ENCODE data around the gene LAMA2. TPM values are rescaled to one million over a fixed set of nuclear protein-coding genes. Genes with fewer than 3 reads are reported as not detected.

The LAMA2 gene
- total and polyA plus RNA-seq, 2 of the 13 experiments (the other 11 are each of a cell fraction or from before 2014, with no cell fraction given) = 0.11 to 0.28 TPM

DNA sequence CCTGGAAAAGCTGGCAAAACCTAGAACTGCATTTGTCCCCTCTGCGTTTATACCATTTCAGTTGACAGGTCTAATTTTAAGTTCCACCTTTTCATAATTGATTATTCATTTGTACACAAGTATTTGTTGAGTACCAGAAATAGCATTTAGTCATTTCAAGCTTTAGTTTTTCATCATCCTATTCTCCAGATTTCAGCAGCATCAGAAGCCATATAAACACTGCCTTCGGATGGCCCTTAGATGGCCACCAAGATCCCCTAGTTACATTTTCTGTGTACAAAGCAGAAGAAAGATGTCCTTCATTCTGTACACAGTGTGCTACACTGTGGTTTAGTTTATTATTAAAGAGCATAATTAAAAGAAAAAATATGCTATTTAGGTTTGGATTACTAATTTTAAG, 131.4 kb downstream of the LAMA2 start:
- no peaks in the 10 kb centered on the region for H3K27me3 ChIP-seq (ENCODE audit: control insufficient read depth in 1 of 2, insufficient read depth in 2 of 2, low read length in 2 of 2)
- WGBS (ENCODE audit: low lambda C conversion rate) = 15% methylated on average over 2 of the region's 2 CpGs
- FAIRE-seq (no peak), DNase-seq (ENCODE audit: low spot score) (no peak), ATAC-seq (no peak)
- H3K9me3 ChIP-seq (ENCODE audit: low read length) = no peaks in the 10 kb centered on the region
- POLR2A ChIA-PET = no interaction called here
- BruUV-seq (replicated peaks) = no TSS peak
- no peak overlapping the region for H3K4me3 ChIP-seq (replicated peaks in 1 of 3; ENCODE audit: insufficient read depth in 1 of 3, low read depth in 2 of 3, low read length in 3 of 3)
- CTCF ChIA-PET (ENCODE audit: low intra/inter-chr PET ratio, low total read pairs) = no interaction called here
- no peaks in the 10 kb centered on the region for H3K36me3 ChIP-seq (replicated peaks in 1 of 2; ENCODE audit: control insufficient read depth in 1 of 2, insufficient read depth in 2 of 2, low read length in 2 of 2)
- no peak overlapping the region for H2AFZ ChIP-seq (ENCODE audit: low read length)
- no peaks in the 10 kb centered on the region for H4K20me1 ChIP-seq (ENCODE audit: insufficient read depth, low read length)
- H3K4me2 ChIP-seq (ENCODE audit: low read depth, low read length) = no peak overlapping the region
- H3K79me2 ChIP-seq (ENCODE audit: insufficient read depth, low read length) = no peaks in the 10 kb centered on the region
- TF ChIP-seq TRIM24 (CRISPR knock-in tag; IDR thresholded peaks at IDR 0.05) = no peak
- TF ChIP-seq, protein P1, sequence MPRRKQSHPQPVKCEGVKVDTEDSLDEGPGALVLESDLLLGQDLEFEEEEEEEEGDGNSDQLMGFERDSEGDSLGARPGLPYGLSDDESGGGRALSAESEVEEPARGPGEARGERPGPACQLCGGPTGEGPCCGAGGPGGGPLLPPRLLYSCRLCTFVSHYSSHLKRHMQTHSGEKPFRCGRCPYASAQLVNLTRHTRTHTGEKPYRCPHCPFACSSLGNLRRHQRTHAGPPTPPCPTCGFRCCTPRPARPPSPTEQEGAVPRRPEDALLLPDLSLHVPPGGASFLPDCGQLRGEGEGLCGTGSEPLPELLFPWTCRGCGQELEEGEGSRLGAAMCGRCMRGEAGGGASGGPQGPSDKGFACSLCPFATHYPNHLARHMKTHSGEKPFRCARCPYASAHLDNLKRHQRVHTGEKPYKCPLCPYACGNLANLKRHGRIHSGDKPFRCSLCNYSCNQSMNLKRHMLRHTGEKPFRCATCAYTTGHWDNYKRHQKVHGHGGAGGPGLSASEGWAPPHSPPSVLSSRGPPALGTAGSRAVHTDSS (CRISPR knock-in tag; conservative IDR thresholded peaks at IDR 0.05) = no peak
- no peak for TF ChIP-seq HHEX (CRISPR knock-in tag; IDR thresholded peaks at IDR 0.05)
- TF ChIP-seq PRMT3 (CRISPR knock-in tag; IDR thresholded peaks at IDR 0.05; ENCODE audit: borderline replicate concordance, low read depth) = no peak
- TF ChIP-seq, protein P2, sequence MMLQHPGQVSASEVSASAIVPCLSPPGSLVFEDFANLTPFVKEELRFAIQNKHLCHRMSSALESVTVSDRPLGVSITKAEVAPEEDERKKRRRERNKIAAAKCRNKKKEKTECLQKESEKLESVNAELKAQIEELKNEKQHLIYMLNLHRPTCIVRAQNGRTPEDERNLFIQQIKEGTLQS (CRISPR knock-in tag; IDR thresholded peaks at IDR 0.05) = no peak
- TF ChIP-seq JUNB (CRISPR knock-in tag; IDR thresholded peaks at IDR 0.05; ENCODE audit: borderline replicate concordance) = no peak
- TF ChIP-seq, protein P3, sequence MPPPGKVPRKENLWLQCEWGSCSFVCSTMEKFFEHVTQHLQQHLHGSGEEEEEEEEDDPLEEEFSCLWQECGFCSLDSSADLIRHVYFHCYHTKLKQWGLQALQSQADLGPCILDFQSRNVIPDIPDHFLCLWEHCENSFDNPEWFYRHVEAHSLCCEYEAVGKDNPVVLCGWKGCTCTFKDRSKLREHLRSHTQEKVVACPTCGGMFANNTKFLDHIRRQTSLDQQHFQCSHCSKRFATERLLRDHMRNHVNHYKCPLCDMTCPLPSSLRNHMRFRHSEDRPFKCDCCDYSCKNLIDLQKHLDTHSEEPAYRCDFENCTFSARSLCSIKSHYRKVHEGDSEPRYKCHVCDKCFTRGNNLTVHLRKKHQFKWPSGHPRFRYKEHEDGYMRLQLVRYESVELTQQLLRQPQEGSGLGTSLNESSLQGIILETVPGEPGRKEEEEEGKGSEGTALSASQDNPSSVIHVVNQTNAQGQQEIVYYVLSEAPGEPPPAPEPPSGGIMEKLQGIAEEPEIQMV (CRISPR knock-in tag; IDR thresholded peaks at IDR 0.05; ENCODE audit: low read depth) = no peak
- TF ChIP-seq ZNF546 (CRISPR knock-in tag; conservative IDR thresholded peaks at IDR 0.05) = no peak
- TF ChIP-seq, protein P4, sequence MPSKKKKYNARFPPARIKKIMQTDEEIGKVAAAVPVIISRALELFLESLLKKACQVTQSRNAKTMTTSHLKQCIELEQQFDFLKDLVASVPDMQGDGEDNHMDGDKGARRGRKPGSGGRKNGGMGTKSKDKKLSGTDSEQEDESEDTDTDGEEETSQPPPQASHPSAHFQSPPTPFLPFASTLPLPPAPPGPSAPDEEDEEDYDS (CRISPR knock-in tag; IDR thresholded peaks at IDR 0.05) = no peak
- TF ChIP-seq NR1H2 (CRISPR knock-in tag; IDR thresholded peaks at IDR 0.05; ENCODE audit: borderline replicate concordance, low read depth) = no peak
- TF ChIP-seq ZNF569 (CRISPR knock-in tag; IDR thresholded peaks at IDR 0.05; ENCODE audit: borderline replicate concordance) = no peak
- TF ChIP-seq, protein P5, sequence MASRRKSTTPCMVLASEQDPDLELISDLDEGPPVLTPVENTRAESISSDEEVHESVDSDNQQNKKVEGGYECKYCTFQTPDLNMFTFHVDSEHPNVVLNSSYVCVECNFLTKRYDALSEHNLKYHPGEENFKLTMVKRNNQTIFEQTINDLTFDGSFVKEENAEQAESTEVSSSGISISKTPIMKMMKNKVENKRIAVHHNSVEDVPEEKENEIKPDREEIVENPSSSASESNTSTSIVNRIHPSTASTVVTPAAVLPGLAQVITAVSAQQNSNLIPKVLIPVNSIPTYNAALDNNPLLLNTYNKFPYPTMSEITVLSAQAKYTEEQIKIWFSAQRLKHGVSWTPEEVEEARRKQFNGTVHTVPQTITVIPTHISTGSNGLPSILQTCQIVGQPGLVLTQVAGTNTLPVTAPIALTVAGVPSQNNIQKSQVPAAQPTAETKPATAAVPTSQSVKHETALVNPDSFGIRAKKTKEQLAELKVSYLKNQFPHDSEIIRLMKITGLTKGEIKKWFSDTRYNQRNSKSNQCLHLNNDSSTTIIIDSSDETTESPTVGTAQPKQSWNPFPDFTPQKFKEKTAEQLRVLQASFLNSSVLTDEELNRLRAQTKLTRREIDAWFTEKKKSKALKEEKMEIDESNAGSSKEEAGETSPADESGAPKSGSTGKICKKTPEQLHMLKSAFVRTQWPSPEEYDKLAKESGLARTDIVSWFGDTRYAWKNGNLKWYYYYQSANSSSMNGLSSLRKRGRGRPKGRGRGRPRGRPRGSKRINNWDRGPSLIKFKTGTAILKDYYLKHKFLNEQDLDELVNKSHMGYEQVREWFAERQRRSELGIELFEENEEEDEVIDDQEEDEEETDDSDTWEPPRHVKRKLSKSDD (CRISPR knock-in tag; IDR thresholded peaks at IDR 0.05; ENCODE audit: low read depth) = no peak
- no peak for TF ChIP-seq ZNF614 (CRISPR knock-in tag; IDR thresholded peaks at IDR 0.05; ENCODE audit: borderline replicate concordance)
- TF ChIP-seq, protein P6, sequence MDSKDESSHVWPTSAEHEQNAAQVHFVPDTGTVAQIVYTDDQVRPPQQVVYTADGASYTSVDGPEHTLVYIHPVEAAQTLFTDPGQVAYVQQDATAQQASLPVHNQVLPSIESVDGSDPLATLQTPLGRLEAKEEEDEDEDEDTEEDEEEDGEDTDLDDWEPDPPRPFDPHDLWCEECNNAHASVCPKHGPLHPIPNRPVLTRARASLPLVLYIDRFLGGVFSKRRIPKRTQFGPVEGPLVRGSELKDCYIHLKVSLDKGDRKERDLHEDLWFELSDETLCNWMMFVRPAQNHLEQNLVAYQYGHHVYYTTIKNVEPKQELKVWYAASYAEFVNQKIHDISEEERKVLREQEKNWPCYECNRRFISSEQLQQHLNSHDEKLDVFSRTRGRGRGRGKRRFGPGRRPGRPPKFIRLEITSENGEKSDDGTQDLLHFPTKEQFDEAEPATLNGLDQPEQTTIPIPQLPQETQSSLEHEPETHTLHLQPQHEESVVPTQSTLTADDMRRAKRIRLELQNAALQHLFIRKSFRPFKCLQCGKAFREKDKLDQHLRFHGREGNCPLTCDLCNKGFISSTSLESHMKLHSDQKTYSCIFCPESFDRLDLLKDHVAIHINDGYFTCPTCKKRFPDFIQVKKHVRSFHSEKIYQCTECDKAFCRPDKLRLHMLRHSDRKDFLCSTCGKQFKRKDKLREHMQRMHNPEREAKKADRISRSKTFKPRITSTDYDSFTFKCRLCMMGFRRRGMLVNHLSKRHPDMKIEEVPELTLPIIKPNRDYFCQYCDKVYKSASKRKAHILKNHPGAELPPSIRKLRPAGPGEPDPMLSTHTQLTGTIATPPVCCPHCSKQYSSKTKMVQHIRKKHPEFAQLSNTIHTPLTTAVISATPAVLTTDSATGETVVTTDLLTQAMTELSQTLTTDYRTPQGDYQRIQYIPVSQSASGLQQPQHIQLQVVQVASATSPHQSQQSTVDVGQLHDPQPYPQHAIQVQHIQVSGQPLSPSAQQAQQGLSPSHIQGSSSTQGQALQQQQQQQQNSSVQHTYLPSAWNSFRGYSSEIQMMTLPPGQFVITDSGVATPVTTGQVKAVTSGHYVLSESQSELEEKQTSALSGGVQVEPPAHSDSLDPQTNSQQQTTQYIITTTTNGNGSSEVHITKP (CRISPR knock-in tag; IDR thresholded peaks at IDR 0.05; ENCODE audit: low read depth) = no peak
- H3K27ac ChIP-seq (ENCODE audit: extremely low read length, insufficient read depth, low read length) = no peak overlapping the region
- in situ Hi-C loops (cut with HindIII; ENCODE audit: extremely low pct_ligation_motif_present, low pct_unique_long_range_greater_than_20kb) (no loop called here), intact Hi-C loops (cut with micrococcal nuclease; ENCODE audit: unreplicated experiment) (no loop called here)
- no peaks in the 10 kb centered on the region for H3K4me1 ChIP-seq (ENCODE audit: insufficient read depth, low read length)
- H3K9ac ChIP-seq (ENCODE audit: insufficient read depth, low read depth, low read length) = no peak overlapping the region

Measured in HepG2 (cell line).